GM12878 (cell line): ENCODE measurements around the gene USP46. TPM values are rescaled to one million over a fixed set of nuclear protein-coding genes. Genes with fewer than 3 reads are reported as not detected.

Experiments
- ATAC-seq: fragments of 200-7000 bp; cut with Tn5 transposase; 3 replicates; pipeline ENCODE4 v1.9.1; 2020; ENCODE audit warnings: mild to moderate bottlenecking, moderate library complexity
- BruUV-seq: library from RNA; stranded (reverse); fragments of 400-500 nt; replicated peaks from 2 replicates; lab custom pipeline; 2021; lab: Mats Ljungman, UMichigan
- CTCF ChIA-PET: fragments of 300-600 bp; sonication (Branson Sonifier 250); formaldehyde crosslinking; extraction: SDS; loops from one replicate; lab custom pipeline; 2021; ENCODE audit warnings: inconsistent platforms; lab: Yijun Ruan, JAX
- POLR2A ChIA-PET: fragments of 350-600 bp; formaldehyde crosslinking; extraction: SDS; loops from one replicate; lab custom pipeline; 2021; ENCODE audit warnings: inconsistent platforms; lab: Charles Lee
- RAD21 ChIA-PET: fragments of 300-600 bp; sonication (Branson Sonifier 250); formaldehyde crosslinking; loops from one replicate; lab custom pipeline; 2023; ENCODE audit warnings: antibody characterized with exemption; ENCODE audit not compliant: unreplicated experiment; lab: Charles Lee
- SMC1A ChIA-PET: fragments of 300-600 bp; sonication (Branson Sonifier 250); formaldehyde crosslinking; loops from one replicate; lab custom pipeline; 2023; ENCODE audit not compliant: unreplicated experiment, uncharacterized antibody; lab: Charles Lee
- DNase-seq: peaks from one replicate; pipeline ENCODE4 v3.0.0-alpha.2; 2011; ENCODE audit warnings: low read depth, low spot score
- FAIRE-seq: peaks from 3 replicates; lab custom pipeline; 2011; peaks lifted over from hg19 to GRCh38; lab: Jason Lieb, UNC
- H2AFZ ChIP-seq: 2 replicates; pipeline ENCODE4 v1.6.0; 2011; ENCODE audit warnings: low read depth, low read length, control low read depth; ENCODE audit not compliant: control insufficient read depth
- H3K27ac ChIP-seq: 2 replicates; pipeline ENCODE4 v1.5.1; 2011; ENCODE audit warnings: control low read depth; ENCODE audit not compliant: control insufficient read depth, insufficient read depth
- H3K27me3 ChIP-seq, 2 experiments: replicated peaks in 1 of 2; 2 replicates each; pipeline versions ENCODE4 v1.6.0 to v1.6.1; 2011; ENCODE audit warnings: low read length in 1 of 2; ENCODE audit not compliant: control insufficient read depth in 2 of 2, insufficient read depth in 2 of 2
- H3K36me3 ChIP-seq, 2 experiments: 2 replicates each; pipeline ENCODE4 v1.5.1; 2011; ENCODE audit warnings: low read length in 1 of 2; ENCODE audit not compliant: control insufficient read depth in 2 of 2, insufficient read depth in 2 of 2
- H3K4me1 ChIP-seq: 2 replicates; pipeline ENCODE4 v1.6.1; 2011; ENCODE audit warnings: mild to moderate bottlenecking, low read length, moderate library complexity, mixed read lengths; ENCODE audit not compliant: control insufficient read depth, insufficient read depth
- H3K4me2 ChIP-seq: 2 replicates; pipeline ENCODE4 v1.6.0; 2011; ENCODE audit warnings: control low read depth; ENCODE audit not compliant: control insufficient read depth, insufficient read depth
- H3K4me3 ChIP-seq: fragments of 200-600 bp; sonication (generic); 2 replicates; pipeline ENCODE4 v1.5.1; 2016
- H3K79me2 ChIP-seq: 2 replicates; pipeline ENCODE4 v1.6.0; 2011; ENCODE audit warnings: low read length; ENCODE audit not compliant: control insufficient read depth, insufficient read depth
- H3K9ac ChIP-seq: 2 replicates; pipeline ENCODE4 v1.8.0; 2011; ENCODE audit warnings: low read length, control low read depth, mixed read lengths; ENCODE audit not compliant: control insufficient read depth, insufficient read depth
- H3K9me3 ChIP-seq: replicated peaks from 3 replicates; pipeline ENCODE4 v1.5.1; 2011; ENCODE audit warnings: mild to moderate bottlenecking, low read length; ENCODE audit not compliant: control insufficient read depth, insufficient read depth
- H4K20me1 ChIP-seq: 2 replicates; pipeline ENCODE4 v1.6.0; 2011; ENCODE audit not compliant: control insufficient read depth, insufficient read depth
- EGR1 ChIP-seq, 2 experiments: IDR thresholded peaks; 1 replicate in 1 of 2; 2 replicates in 1 of 2; pipeline ENCODE4 v1.6.1; 2011 to 2012; ENCODE audit warnings: low read depth in 2 of 2, low read length in 2 of 2, borderline replicate concordance in 1 of 2, mild to moderate bottlenecking in 1 of 2, moderate library complexity in 1 of 2
- EP300 ChIP-seq, 2 experiments: fragments of 150-350 bp in 1 of 2; IDR thresholded peaks; 2 replicates each; pipeline ENCODE4 v1.6.1; 2011 to 2012; ENCODE audit warnings: low read depth in 2 of 2, low read length in 2 of 2, borderline replicate concordance in 1 of 2, improper control_type of control experiment in 1 of 2, inconsistent platforms in 1 of 2; ENCODE audit not compliant: control insufficient read depth in 1 of 2
- HDGF ChIP-seq: fragments of 450-650 bp; IDR thresholded peaks from 2 replicates; pipeline ENCODE4 v1.6.1; 2016; ENCODE audit warnings: antibody characterized with exemption
- IRF3 ChIP-seq: fragments of 450-650 bp; IDR thresholded peaks from 2 replicates; pipeline ENCODE4 v1.6.1; 2014; ENCODE audit warnings: mild to moderate bottlenecking
- KLF5 ChIP-seq: fragments of 450-650 bp; IDR thresholded peaks from 2 replicates; pipeline ENCODE4 v1.6.1; 2014; ENCODE audit warnings: mild to moderate bottlenecking; ENCODE audit not compliant: partially characterized antibody
- MEF2B ChIP-seq: fragments of 450-650 bp; IDR thresholded peaks from 2 replicates; pipeline ENCODE4 v1.6.1; 2018; ENCODE audit warnings: mild to moderate bottlenecking, moderate library complexity; ENCODE audit not compliant: partially characterized antibody, poor library complexity, severe bottlenecking
- MTA2 ChIP-seq: fragments of 450-650 bp; IDR thresholded peaks from 2 replicates; pipeline ENCODE4 v1.6.1; 2016; ENCODE audit warnings: low read depth, mild to moderate bottlenecking, moderate library complexity
- SKIL ChIP-seq: fragments of 450-650 bp; IDR thresholded peaks from 2 replicates; pipeline ENCODE4 v1.6.1; 2017; ENCODE audit warnings: mild to moderate bottlenecking, low read depth, inconsistent platforms; ENCODE audit not compliant: poor library complexity, severe bottlenecking
- SMC3 ChIP-seq: IDR thresholded peaks from 2 replicates; pipeline ENCODE4 v1.6.1; 2011; ENCODE audit warnings: low read length, improper control_type of control experiment, borderline replicate concordance
- ZBTB4 ChIP-seq: fragments of 450-650 bp; formaldehyde crosslinking; IDR thresholded peaks from 2 replicates; pipeline ENCODE4 v1.4.0; 2022; ENCODE audit warnings: mild to moderate bottlenecking, moderate library complexity
- ZNF24 ChIP-seq: fragments of 450-650 bp; IDR thresholded peaks from 2 replicates; pipeline ENCODE4 v1.6.1; 2017; ENCODE audit warnings: antibody characterized with exemption, mild to moderate bottlenecking
- WGBS: methylation state at CpG from one replicate; pipeline ENCODE4 v1.1.6; 2016; ENCODE audit warnings: low lambda C conversion rate; ENCODE audit not compliant: insufficient replicate concordance, insufficient coverage; ENCODE audit errors: missing lambda C conversion rate; 5-methylcytosine and 5-hydroxymethylcytosine counted together
- in situ Hi-C: fragments of 300-500 bp; cut with MboI; formaldehyde crosslinking; loops from 9 replicates; pipeline ENCODE4 v1.14.3; 2018; ENCODE audit warnings: mixed read lengths
- intact Hi-C: fragments of 100-400 bp; cut with micrococcal nuclease; formaldehyde crosslinking; loops from one replicate; pipeline ENCODE4 v1.14.2; 2022; ENCODE audit not compliant: unreplicated experiment
- polyA plus RNA-seq, 11 experiments: library from polyadenylated mRNA; depleted of rRNA in 4 of 11; unstranded in 6 of 11; stranded (reverse) in 5 of 11; fragments of >200 nt; fragmentation: Nextera tagmentation in 4 of 11; fragmentation: Illumina TruSeq in 1 of 11; extraction: Ambion mirVana in 4 of 11; extraction: Trizol in 1 of 11; gene quantifications; 1 replicate in 1 of 11; 2 replicates in 10 of 11; pipeline versions ENCODE4 v1.2.1 to v1.2.3, GENCODE V29; 2011 to 2016; ENCODE audit warnings: inconsistent platforms in 2 of 11, missing spikeins in 2 of 11, low read depth in 1 of 11
- total RNA-seq, 4 experiments: library from RNA; depleted of rRNA in 3 of 4; stranded (reverse); fragments of >200 nt in 3 of 4; fragmentation: Illumina TruSeq in 1 of 4; extraction: Trizol in 1 of 4; gene quantifications; 2 replicates each; pipeline versions ENCODE4 v1.2.1 to v1.2.3, GENCODE V29; 2013 to 2021

Gene USP46
- total and polyA plus RNA-seq, 10 of the 15 experiments (the other 5 are each of a cell fraction or from before 2014, with no cell fraction given) = 5.3 to 20.1 (median 12.0) TPM

- Histone ChIP-seq H3K79me2 (no peaks in the 10 kb centered on the region), H3K36me3 (no peaks in the 10 kb centered on the region), H3K27me3 (no peaks in the 10 kb centered on the region), H3K4me3 (peak overlapping the region; percentile 21; the same call in 1 of the 2 replicates), H3K27ac (peak overlapping the region; percentile 62; the same call in 1 of the 2 replicates), H2AFZ (peak overlapping the region; percentile 52), H4K20me1 (no peaks in the 10 kb centered on the region), H3K9me3 (no peaks in the 10 kb centered on the region), H3K9ac (no peak overlapping the region), H3K4me2 (peak overlapping the region; percentile 66), H3K4me1 (peaks cover 11% of the 10 kb centered on the region)
- RAD21 ChIA-PET = interaction anchor here (1.3 to 1.5 kb wide), 2 partner anchors 16 to 28 kb away, joined by 6 read pairs; no protein-coding TSS in a partner anchor
- POLR2A ChIA-PET = interaction anchor here (0.9 kb wide), 1 partner anchor 16 kb away, joined by 3 read pairs; no protein-coding TSS in a partner anchor
- no TSS peak for BruUV-seq
- intact Hi-C loops (no loop called here), in situ Hi-C loops (no loop called here)
- WGBS = 5% methylated on average over 1 of the region's 1 CpG
- FAIRE-seq (no peak), DNase-seq (no peak), ATAC-seq (peak; percentile 53)
- no peak for TF ChIP-seq IRF3
- TF ChIP-seq SKIL = no peak
- TF ChIP-seq ZNF24 = no peak
- no peak for TF ChIP-seq EGR1 (IDR thresholded peaks at IDR 0.05; ENCODE audit: borderline replicate concordance in 1 of 2, low read depth in 2 of 2, low read length in 2 of 2)
- TF ChIP-seq MTA2 = 0 out of 2 replicates have a peak, but pooled peaks have one; percentile 47
- TF ChIP-seq SMC3 = no peak
- TF ChIP-seq HDGF = no peak
- no peak for TF ChIP-seq KLF5
- TF ChIP-seq MEF2B = peak; percentile 47
- no peak for TF ChIP-seq EP300 (IDR thresholded peaks at IDR 0.05; ENCODE audit: borderline replicate concordance in 1 of 2, control insufficient read depth in 1 of 2, low read depth in 2 of 2, low read length in 2 of 2)
- no peak for TF ChIP-seq ZBTB4 (CRISPR knock-in tag)
- SMC1A ChIA-PET = interaction anchor here (0.6 to 1.9 kb wide), 11 partner anchors 10 to 297 kb away, joined by 3 to 9 read pairs (median 3); no protein-coding TSS in a partner anchor
- CTCF ChIA-PET = interaction anchor here (0.8 to 1.6 kb wide), 3 partner anchors 9 to 300 kb away, joined by 3 to 7 read pairs (median 3); no protein-coding TSS in a partner anchor
These were observed 25.8 kb upstream of the USP46 start for GRCh38 chr4:52684896-52685295.
